Keratinocyte (primary cell): Measurements from ENCODE around the gene SMURF2.

Experiments
- CTCF ChIP-seq, 3 experiments: IDR thresholded peaks in 1 of 3; conservative IDR thresholded peaks in 1 of 3; optimal IDR thresholded peaks in 1 of 3; 2 replicates in 2 of 3; 3 replicates in 1 of 3; pipeline versions ENCODE3 to v1.5.1; 2011; ENCODE audit warnings: low read length in 3 of 3, mild to moderate bottlenecking in 3 of 3, moderate library complexity in 2 of 3, control low read depth in 1 of 3, inconsistent platforms in 1 of 3; ENCODE audit not compliant: insufficient read depth in 2 of 3; ENCODE audit errors: extremely low read depth in 1 of 3
- EZH2 ChIP-seq: IDR thresholded peaks from one replicate; pipeline ENCODE4 v1.6.1; 2012; ENCODE audit warnings: inconsistent platforms, mild to moderate bottlenecking, low read length, moderate library complexity

- TF ChIP-seq CTCF (optimal IDR thresholded peaks at IDR 0.05 in 1 of 3, IDR thresholded peaks at IDR 0.05 in 1 of 3, conservative IDR thresholded peaks at IDR 0.05 in 1 of 3; ENCODE audit: extremely low read depth in 1 of 3, insufficient read depth in 2 of 3, low read length in 3 of 3), result no peak
- TF ChIP-seq EZH2, result no peak
Observed at GRCh38 chr17:64598672-64599071, 63.4 kb downstream of the SMURF2 start.
